ENCODE measurements around the gene RAB36.

GRCh38 chr22:23101524-23101923, 43.8 kb upstream of the RAB36 start:
- TF ChIP-seq EZH2 (IDR thresholded peaks at IDR 0.05; ENCODE audit: borderline replicate concordance) (no peak), CTCF (IDR thresholded peaks at IDR 0.05; ENCODE audit: poor library complexity) (no peak)
